Jurkat, Clone E6-1 (cell line): ENCODE data around the gene SURF2.
"Not testable (repeated sequence)": the region's sequence is repeated elsewhere in the genome, so short reads cannot be mapped to it uniquely, and the experiment has no call there.

Experiments used
- DNase-seq: peaks from one replicate; pipeline ENCODE4 v3.0.0-alpha.2; 2011; ENCODE audit warnings: low read depth, low spot score
- H3K4me3 ChIP-seq: 2 replicates; pipeline ENCODE4 v1.5.1; 2011; ENCODE audit warnings: mild to moderate bottlenecking, low read length, control low read depth, moderate library complexity

The SURF2 gene

DNA sequence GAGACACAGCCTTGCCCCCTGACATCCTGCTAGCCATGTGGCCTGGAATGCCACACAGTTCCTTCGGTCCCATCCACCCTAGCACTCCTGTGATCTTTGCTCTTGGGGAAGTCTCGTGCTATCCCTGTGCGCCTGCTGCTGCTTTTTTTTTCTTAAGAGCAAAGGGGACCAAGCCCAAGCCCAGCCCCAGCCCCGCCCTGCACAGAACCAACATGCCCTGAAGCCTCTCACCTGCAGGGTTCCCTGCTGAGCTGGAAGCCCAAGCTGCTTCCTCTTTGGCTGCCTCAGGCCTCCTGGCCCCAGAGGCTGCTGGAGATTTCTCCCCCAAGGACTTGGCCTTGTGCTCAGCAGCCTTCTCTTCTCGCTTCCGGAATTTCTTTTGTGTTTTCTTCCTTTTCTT is 22.2 kb upstream of the SURF2 start:
- DNase-seq, result no peak
- H3K4me3 ChIP-seq, result peak overlapping the region; percentile 97

DNA sequence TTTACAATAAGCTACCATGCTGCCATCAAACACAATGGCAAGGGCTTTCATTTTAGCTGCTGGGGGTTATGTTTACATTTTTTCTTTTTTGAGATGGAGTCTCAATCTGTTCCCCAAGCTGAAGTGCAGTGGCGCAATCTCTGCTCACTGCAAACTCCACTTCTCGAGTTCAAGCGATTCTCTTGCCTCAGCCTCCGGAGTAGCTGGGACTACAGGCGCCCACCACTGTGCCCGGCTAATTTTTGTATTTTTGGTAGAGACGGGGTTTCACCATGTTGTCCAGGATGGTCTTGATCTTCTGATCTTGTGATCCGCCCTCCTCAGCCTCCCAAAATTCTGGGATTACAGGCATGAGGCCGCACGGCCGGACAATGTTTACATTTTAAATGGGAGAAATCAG is 21.5 kb upstream of the SURF2 start:
- H3K4me3 ChIP-seq, result peak overlapping the region; percentile 97
- not testable (repeated sequence) for DNase-seq

DNA sequence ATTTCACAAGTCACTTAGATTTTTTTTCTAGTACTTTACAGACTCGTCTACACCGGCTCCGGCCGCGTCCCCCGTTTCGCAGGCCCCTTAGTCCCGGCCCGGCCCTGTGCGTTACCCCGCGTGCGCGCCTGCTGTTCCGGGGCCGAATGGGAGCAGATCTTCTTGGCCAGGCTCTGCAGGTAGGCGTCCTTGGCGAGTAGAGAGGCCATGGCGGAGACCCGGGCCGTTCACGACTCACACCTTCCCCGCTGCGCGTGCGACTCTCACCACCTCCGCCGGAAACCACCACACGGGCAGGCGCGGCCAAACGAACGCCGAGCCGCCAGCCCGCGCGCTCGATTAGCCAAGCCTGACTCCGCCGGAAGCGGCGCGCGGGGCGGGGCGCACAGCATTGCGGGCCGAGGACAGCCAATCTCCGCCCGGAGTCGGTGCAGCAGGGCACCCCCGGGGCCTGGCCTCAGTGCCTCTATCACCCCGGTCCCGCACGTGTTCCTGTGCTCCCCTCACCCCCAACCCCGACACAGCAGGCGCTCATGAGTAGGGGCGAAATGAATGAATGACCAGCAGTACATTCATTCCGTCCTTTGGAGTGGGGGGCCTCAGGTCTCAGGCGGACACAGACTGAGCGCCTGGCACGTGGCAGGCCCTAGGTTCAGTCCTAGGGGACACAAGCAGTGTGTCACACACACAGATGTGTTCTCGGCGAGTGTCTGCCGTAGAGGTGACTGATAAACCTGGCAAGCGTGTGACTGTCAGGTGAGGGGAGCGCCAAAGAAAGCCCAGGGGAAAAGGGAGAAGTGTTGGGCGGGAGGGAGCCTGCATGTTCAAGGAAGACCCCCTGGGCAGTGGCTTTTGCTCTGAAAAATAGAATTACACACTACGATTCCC is 20.2 kb upstream of the SURF2 start, which contains the start of gene SURF6:
Gene SURF6 (minus strand): TSS at position 265 of the 888 bp plus-strand sequence. CDS start 56 bp downstream, at position 209.
- DNase-seq, result peak; percentile 91
- H3K4me3 ChIP-seq, result peak within 1 kb of the TSS; percentile 97

DNA sequence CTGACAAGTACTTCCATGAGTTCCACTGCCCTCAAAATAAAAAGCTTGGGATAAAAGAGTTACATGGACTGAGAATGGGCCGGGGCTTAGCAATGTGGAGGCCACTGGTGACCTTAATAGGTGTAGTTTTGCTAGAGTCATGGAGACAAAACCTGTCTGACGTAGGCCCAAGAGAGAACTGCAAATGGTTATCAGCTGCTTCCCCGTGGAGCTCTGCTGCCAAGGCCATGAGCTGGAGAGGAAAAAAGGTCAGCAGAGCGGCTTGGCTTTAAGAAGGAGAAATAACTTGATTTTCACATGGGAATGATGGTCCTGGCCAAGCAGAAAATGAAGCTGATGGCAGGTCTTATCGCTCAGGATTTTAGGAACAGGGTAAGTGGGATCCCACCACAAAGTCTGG is 16.7 kb upstream of the SURF2 start:
- H3K4me3 ChIP-seq, result no peak overlapping the region
- DNase-seq, result no peak

DNA sequence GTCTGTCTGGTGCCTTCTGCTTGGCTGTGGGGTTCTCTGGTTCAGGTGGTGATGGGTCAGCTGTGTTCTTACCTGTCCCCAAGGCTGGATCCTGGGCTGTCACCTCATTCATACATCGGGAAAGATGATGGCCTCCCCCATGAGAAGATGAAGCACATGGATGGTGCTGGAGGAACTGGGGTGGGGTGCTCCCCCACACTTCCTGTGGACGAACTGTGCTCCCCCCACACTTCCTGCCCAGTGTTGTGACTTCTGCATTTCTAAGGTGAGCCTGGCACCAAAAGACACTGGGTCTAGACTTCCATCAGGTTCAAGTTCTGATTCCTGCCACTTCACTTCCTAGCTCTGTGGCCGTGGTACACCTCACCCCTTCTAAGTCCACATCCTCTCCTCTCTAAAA is 16.1 kb upstream of the SURF2 start:
- DNase-seq, result no peak
- no peak overlapping the region for H3K4me3 ChIP-seq

DNA sequence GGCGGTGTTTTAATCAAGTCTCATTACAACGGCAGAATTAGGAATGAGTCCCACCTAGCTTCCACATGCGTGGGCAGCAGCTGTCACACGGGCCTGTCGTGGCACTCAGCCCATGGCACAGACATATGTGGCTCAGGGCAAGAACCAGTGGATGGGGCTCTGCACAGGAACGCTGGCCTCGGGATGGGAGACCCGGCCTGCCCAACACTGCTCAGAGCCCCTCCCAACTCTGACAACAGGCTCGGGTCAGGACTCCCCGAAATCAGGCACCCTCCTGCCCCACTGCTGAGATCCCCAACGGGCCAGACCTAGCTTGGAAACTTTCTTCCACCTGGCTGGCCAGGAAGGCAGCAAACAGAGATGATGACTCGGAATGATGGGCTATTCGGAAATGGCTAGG is 15.4 kb upstream of the SURF2 start:
- DNase-seq, result no peak
- H3K4me3 ChIP-seq, result no peak overlapping the region

DNA sequence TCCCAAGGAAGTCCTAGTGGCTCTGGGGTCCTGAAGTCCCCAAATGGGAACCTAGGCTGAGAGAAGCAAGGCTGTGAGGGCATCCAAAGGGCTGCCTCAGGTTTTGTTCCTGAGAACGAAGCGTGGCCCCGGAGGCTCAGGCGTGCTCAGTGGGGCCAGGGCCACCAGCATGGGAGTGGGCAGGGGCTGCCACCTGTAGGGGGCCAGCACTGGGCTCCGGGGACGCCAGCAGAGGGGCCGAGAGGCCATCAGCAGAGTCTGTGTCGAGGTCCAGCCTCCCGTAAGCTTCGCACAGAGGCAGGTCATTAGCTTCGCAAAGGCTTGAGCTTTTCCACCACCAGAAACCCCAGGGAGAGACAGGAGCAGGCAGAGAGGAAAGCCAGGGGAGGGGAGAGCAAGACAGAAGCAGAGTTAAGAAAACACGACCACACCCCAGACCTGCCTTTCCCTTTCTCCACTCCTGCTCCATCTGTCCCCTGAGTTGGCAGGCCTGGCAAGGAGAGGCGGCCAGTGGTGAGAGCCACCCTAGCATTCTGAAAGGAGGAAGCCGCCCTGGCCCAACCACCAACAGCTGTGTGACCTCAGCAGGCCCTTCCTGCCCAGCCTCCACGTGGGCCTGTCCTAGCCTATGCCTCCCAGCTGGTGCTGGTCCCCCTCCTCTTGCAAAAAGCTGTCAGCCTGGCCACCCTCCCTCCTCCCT is 14.8 kb upstream of the SURF2 start:
- H3K4me3 ChIP-seq, result no peak overlapping the region
- no peak for DNase-seq

DNA sequence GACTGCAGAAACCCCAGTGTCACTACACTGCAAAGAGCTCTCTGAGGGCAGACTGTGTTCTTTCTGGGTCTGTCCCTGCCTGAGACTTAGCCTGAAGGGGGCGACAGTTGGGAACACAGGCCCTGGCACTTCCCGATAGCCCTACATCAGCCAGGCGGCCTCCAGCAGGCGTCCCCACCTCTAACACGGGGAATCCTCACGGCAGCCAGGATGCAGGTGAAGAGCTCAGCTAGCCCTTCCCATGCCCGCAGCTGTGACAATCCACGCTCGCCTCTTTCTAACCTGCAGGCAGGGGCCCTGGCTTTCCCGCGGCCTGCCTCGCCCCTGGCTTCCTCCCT is 14.3 kb upstream of the SURF2 start:
- H3K4me3 ChIP-seq, result no peak overlapping the region
- no peak for DNase-seq

DNA sequence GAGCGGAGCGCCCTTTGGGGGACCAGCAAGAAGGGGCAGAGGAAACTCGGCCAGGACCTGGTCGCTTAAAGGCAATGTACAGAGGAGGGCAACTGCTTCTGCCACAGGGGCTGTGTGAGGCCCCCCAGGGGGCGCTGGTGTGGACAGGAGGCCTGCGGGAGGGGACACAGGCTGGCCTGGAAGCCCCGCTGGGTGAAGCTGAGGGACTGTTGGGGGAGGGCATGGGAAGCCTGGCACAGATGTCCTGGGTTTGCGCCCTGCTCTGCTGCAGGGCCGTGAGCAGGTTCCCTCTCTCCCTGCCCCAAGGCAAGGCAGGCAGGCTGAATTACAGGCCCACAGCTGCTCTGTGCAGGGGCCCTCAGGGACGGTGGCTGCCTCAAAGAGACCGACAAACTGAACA is 13.8 kb upstream of the SURF2 start:
- H3K4me3 ChIP-seq, result no peak overlapping the region
- no peak for DNase-seq

DNA sequence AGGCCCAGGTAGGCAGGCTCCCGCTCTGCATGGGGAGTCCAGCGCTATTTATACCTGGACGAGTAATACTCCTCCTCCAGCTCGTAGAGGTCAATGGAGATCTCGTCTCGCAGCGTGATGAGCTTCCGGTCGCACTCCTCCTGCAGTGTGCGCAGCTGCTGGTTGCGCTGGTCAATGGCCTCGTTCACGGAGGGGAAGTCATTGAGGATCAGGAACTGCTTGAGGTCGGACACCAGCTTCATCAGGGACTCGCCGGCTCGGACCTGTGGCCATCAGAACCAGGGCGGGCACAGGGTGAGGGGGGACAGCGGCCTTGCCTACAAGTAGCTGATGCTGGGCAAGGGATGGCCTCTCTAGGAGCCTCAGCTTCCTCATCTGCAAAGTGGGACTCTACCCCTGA is 12.3 kb upstream of the SURF2 start:
- DNase-seq, result no peak
- no peak overlapping the region for H3K4me3 ChIP-seq

DNA sequence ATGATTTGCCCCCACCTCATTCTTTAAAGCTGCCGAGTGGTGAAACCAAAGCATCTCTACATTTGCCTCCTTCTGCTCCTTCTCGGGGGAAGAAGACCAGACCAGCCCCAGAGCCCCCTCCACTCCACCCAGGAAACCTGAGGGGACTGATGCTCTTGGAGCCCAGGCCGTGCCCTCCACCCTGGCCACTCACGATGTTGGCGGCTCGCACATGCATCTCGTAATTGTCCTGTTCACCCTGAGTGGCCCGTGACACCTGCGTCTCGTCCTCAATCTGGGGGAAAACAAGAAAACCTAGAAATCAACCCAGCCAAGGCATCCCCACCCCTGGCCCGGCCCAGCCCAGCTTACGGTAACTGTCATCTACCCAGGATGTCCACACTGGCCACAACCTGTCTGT is 11.4 kb upstream of the SURF2 start:
- DNase-seq, result no peak
- H3K4me3 ChIP-seq, result no peak overlapping the region

DNA sequence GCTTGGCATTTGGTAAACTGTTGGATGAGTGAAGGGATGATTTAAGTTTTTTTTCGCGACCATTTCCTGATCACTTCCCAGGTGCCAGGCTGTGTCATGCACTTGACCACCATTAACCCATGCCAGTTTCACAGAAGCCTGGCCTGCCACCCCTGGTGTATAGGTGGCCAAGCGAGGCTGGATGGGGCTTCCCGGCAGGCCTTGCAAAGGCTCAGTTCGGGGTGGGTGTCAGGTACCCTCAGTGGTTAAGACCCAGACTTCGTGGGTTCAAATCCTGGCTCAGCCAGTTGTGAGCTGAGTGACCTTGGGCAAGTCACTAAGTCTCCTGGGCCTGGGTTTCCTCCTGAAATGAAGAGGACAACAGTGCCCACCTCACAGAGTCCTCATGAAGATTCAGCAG is 10.8 kb upstream of the SURF2 start:
- DNase-seq, result no peak
- no peak overlapping the region for H3K4me3 ChIP-seq

DNA sequence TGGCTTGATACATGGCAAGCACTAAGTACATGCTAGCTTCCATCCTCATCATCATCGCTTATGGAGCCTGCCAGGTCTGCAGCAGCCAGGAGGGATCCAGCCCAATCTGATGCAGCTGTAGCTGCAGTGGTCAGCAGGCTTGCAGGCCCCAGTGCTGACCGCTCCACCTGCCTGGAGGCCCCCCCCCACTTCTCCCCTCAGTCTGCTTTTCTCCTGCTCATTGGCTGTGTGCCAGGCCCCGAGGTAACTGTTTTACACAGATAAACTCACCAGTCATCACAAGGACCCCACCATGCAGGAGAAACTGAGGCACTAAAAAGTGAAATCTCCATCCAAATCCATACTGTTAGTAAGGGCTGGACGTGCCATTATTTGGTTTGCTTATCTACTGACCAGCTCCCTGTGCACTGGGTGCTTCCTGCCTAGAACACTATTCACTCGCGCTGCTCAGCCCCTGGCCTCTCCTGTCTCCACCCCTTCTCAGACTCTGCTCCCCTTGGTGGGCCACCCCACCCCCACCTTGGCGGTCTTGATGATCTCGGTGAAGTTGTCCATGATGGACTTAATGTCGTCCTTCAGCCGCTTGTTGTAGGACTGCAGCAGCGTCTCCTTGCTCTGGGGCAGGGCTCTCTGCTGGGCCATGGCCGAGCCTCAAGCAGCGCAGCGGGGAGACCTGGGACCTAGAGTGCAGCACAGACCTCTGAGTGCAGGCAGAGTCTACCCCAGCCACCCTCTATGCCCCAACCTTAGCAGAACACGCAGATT is 10.1 kb upstream of the SURF2 start:
- DNase-seq, result no peak
- H3K4me3 ChIP-seq, result peak overlapping the region; percentile 98

DNA sequence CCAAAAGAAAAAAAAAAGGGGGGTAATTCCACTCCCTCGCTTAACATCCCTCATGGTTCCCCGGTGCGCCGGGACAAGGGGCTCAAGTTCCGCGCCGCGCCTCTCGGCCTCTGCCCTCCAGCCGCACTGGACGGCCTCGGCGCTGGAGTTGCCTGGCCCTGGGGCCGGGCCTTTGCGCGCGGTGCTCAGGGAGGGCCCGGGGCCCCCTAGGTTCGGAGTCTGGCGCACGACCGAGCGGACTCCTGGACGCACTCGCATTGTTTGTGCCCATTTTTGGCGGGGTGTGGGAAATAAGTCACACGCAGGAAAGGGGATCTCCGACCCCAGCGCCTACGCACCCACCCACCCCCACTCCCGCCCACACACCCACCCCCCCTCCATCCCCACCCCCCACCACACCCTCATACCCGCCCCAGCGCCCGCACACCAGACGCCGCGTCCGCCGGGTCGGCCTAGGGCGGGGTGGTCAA is 8.8 kb upstream of the SURF2 start:
- DNase-seq, result no peak
- H3K4me3 ChIP-seq, result peak overlapping the region; percentile 98

DNA sequence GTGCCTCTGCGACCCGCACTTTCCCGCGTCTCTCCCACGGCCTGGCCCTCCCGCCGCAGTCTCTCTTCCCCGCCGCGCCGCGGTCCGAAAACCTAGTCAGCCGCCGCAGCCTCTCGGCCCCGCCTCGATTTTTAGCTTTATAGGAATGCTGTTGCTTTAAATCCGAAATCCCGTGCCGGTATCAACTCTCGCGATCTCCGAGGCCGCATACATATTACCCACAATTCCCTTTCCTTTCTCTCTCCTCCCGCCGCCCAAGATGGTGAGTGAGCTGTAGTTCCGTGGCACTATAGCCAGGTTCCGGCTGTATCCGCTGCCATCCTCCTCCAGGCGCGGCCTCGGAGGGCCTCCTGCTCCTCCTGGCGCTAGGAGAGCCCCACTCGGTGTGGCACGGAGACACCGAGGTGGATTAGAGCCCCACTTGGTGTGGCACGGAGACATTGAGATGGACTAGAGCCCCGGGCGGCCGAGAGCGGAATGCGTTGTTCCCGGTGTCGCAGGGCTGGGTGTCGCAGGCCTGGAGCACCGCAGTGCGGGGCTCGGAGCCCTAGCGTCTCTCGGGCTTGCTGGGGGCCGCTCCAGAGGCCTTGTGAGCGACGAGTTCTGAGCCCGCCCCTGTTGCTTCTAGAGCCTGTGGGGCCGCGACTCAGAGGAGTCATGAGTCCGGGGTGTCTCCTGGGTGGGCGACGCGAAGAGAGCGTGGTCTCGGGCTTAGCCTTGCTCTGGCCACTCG is 8.2 kb upstream of the SURF2 start, which contains the start of the genes MED22 and RPL7A:
Gene MED22 (minus strand): TSS at position 147 of the 733 bp plus-strand sequence. CDS start 1,469 bp downstream, outside the sequence.
Gene RPL7A (plus strand): TSS at position 234 of the 733 bp plus-strand sequence. CDS start 26 bp downstream, at position 260.
- DNase-seq, result peak; percentile 97
- peak within 1 kb of the TSS; percentile 98 for H3K4me3 ChIP-seq

DNA sequence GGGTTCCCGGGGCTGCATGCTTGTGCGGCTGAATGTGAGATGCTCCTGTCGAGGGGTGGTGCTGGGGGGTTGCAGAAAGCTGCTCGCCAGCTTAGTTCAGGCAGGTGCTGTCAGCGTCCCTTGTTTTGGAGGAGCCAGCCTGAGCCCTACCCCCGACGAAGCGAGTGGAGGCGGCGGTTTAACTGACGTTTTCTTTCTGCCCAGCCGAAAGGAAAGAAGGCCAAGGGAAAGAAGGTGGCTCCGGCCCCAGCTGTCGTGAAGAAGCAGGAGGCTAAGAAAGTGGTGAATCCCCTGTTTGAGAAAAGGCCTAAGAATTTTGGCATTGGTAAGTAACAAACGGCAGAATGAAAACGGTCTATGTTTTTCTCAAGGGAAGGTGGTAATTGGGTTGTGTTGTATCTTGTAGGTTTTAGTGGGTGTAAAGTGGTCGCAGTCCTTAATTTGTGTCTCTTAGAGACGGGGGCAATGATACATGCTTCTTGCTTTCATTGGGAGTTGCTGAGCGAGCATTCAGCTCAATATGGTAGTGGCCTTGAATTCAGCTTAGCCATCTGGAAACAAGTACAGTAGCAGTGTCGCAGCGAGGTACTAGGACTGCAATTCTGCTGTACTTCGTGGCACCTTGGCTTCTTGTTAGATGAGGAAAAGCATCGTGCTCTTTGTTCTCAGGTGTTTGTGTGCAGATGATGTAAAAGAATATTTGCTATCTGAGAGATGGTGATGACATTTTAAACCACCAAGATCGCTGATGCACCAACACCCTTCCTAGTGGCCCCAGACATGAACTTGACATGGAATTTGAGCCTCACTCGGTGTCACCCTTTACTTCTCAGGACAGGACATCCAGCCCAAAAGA is 7.4 kb upstream of the SURF2 start:
- no peak for DNase-seq

DNA sequence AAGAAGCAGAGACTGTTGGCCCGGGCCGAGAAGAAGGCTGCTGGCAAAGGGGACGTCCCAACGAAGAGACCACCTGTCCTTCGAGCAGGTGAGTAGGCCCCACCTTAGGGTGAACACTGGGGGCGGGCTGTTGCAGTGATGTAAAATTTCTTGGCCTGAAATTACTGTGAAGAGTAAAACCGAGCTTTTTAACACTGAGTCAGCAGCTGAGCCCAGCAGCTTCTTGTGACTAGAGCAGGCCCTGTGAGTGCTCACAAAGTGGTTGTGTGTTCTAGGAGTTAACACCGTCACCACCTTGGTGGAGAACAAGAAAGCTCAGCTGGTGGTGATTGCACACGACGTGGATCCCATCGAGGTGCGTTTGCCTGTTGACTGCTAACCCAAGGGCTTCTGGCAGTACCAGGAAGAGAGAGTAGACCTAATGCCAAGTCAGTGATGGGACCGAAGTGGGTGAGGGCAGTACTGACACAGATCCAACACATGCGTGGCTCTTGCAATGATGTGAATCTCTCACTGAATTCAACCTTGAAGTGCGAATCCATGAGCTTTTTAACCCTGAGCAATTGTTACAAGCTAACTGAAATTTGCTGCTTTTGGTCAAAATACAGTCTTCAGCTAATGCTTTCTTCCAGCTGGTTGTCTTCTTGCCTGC is 6.3 kb upstream of the SURF2 start:
- DNase-seq, result no peak
- peak overlapping the region; percentile 98 for H3K4me3 ChIP-seq

More for the DNA sequence above, 7.4 kb upstream of the SURF2 start:
- H3K4me3 ChIP-seq, result peak overlapping the region; percentile 98
